IMR-90 (cell line): ENCODE data around the gene NTPCR. TPM values are rescaled to one million over a fixed set of nuclear protein-coding genes. Genes with fewer than 3 reads are reported as not detected.

ENCODE experiments used
- ATAC-seq: fragments of 200-7000 bp; cut with Tn5 transposase; 2 replicates; pipeline ENCODE4 v1.9.1; 2020; ENCODE audit warnings: low read depth, mild to moderate bottlenecking, moderate library complexity
- BruUV-seq: library from RNA; stranded (reverse); fragments of 400-500 nt; replicated peaks from 2 replicates; lab custom pipeline; 2021; lab: Mats Ljungman, UMichigan
- CTCF ChIA-PET: fragments of 300-600 bp; formaldehyde crosslinking; extraction: SDS; loops from one replicate; lab custom pipeline; 2021; ENCODE audit warnings: antibody characterized with exemption; lab: Yijun Ruan, JAX
- POLR2A ChIA-PET: fragments of 300-600 bp; sonication (Branson Sonifier 250); formaldehyde crosslinking; loops from one replicate; lab custom pipeline; 2022; ENCODE audit warnings: antibody characterized with exemption; ENCODE audit not compliant: unreplicated experiment; lab: Charles Lee
- DNase-seq: peaks from one replicate; pipeline ENCODE4 v3.0.0; 2013
- H2AFZ ChIP-seq: replicated peaks from 2 replicates; pipeline ENCODE3; 2013; ENCODE audit warnings: low read length, mild to moderate bottlenecking; ENCODE audit not compliant: poor library complexity
- H2AK5ac ChIP-seq: 2 replicates; pipeline ENCODE4 v1.6.1; 2013; ENCODE audit warnings: low read depth, low read length, inconsistent platforms
- H2AK9ac ChIP-seq: replicated peaks from 2 replicates; pipeline ENCODE3; 2013; ENCODE audit warnings: mild to moderate bottlenecking, low read depth, low read length, moderate library complexity; ENCODE audit not compliant: poor library complexity
- H2BK120ac ChIP-seq: 2 replicates; pipeline ENCODE4 v1.6.1; 2013; ENCODE audit warnings: low read depth, low read length, inconsistent platforms
- H2BK15ac ChIP-seq: 3 replicates; pipeline ENCODE4 v1.6.1; 2013; ENCODE audit warnings: low read depth, low read length, inconsistent platforms
- H2BK20ac ChIP-seq: 2 replicates; pipeline ENCODE4 v1.6.1; 2013; ENCODE audit warnings: low read depth, mild to moderate bottlenecking, inconsistent platforms, low read length, moderate library complexity
- H2BK5ac ChIP-seq: 2 replicates; pipeline ENCODE4 v1.6.1; 2013; ENCODE audit warnings: mild to moderate bottlenecking, low read depth, low read length, inconsistent platforms; ENCODE audit not compliant: poor library complexity, severe bottlenecking
- H3K14ac ChIP-seq: replicated peaks from 2 replicates; pipeline ENCODE4 v1.6.1; 2013; ENCODE audit warnings: low read depth, low read length, inconsistent platforms
- H3K18ac ChIP-seq: 2 replicates; pipeline ENCODE4 v1.6.1; 2013; ENCODE audit warnings: low read depth, low read length, control low read depth
- H3K23ac ChIP-seq: 2 replicates; pipeline ENCODE4 v1.6.1; 2013; ENCODE audit warnings: low read depth, low read length, inconsistent platforms
- H3K27ac ChIP-seq: 2 replicates; pipeline ENCODE4 v1.5.1; 2013; ENCODE audit warnings: mild to moderate bottlenecking, control low read depth, low read length; ENCODE audit not compliant: insufficient read depth
- H3K27me3 ChIP-seq: 2 replicates; pipeline ENCODE4 v1.6.1; 2013; ENCODE audit warnings: low read length; ENCODE audit not compliant: control insufficient read depth, insufficient read depth
- H3K36me3 ChIP-seq: 2 replicates; pipeline ENCODE4 v1.6.1; 2013; ENCODE audit warnings: low read length, mixed read lengths; ENCODE audit not compliant: control insufficient read depth, insufficient read depth
- H3K4ac ChIP-seq: 2 replicates; pipeline ENCODE4 v1.6.1; 2013; ENCODE audit warnings: low read depth, low read length, inconsistent platforms
- H3K4me1 ChIP-seq: 2 replicates; pipeline ENCODE4 v1.6.1; 2013; ENCODE audit warnings: low read length, mixed read lengths; ENCODE audit not compliant: control insufficient read depth, insufficient read depth
- H3K4me2 ChIP-seq: 2 replicates; pipeline ENCODE4 v1.6.1; 2013; ENCODE audit warnings: low read depth, mild to moderate bottlenecking, control low read depth, low read length, moderate library complexity
- H3K4me3 ChIP-seq: 2 replicates; pipeline ENCODE4 v1.5.1; 2013; ENCODE audit warnings: low read depth, mild to moderate bottlenecking, control low read depth, low read length, moderate library complexity; ENCODE audit not compliant: insufficient read depth
- H3K56ac ChIP-seq: 2 replicates; pipeline ENCODE4 v1.6.1; 2013; ENCODE audit warnings: low read length, inconsistent platforms; ENCODE audit not compliant: insufficient read depth; ENCODE audit errors: extremely low read depth
- H3K79me1 ChIP-seq, 2 experiments: 2 replicates each; pipeline ENCODE4 v1.6.1; 2013; ENCODE audit warnings: low read length in 2 of 2, inconsistent platforms in 1 of 2, low read depth in 1 of 2
- H3K9ac ChIP-seq: 2 replicates; pipeline ENCODE4 v1.6.1; 2013; ENCODE audit warnings: low read depth, low read length, control low read depth
- H3K9me1 ChIP-seq: 2 replicates; pipeline ENCODE4 v1.6.1; 2013; ENCODE audit warnings: low read length, inconsistent platforms; ENCODE audit not compliant: insufficient read depth
- H3K9me3 ChIP-seq: 2 replicates; pipeline ENCODE4 v1.6.1; 2013; ENCODE audit warnings: low read length; ENCODE audit not compliant: control insufficient read depth, insufficient read depth
- H4K20me1 ChIP-seq: 2 replicates; pipeline ENCODE4 v1.6.1; 2013; ENCODE audit warnings: low read length, inconsistent platforms; ENCODE audit not compliant: insufficient read depth
- H4K5ac ChIP-seq: 2 replicates; pipeline ENCODE4 v1.6.1; 2013; ENCODE audit warnings: mild to moderate bottlenecking, low read depth, low read length, control low read depth
- H4K8ac ChIP-seq, 2 experiments: 2 replicates each; pipeline ENCODE4 v1.6.1; 2013; ENCODE audit warnings: low read depth in 2 of 2, low read length in 2 of 2, control low read depth in 1 of 2, inconsistent platforms in 1 of 2
- H4K91ac ChIP-seq: 2 replicates; pipeline ENCODE4 v1.6.1; 2013; ENCODE audit warnings: low read depth, low read length, inconsistent platforms; ENCODE audit not compliant: insufficient read depth
- MAFK ChIP-seq: IDR thresholded peaks from 2 replicates; pipeline ENCODE4 v1.6.1; 2012; ENCODE audit warnings: low read depth, low read length, improper control_type of control experiment
- WGBS, 2 experiments: methylation state at CpG; one replicate each; pipeline versions ENCODE4 v1.1.5 to v1.1.7; 2013; ENCODE audit warnings: missing lambda C conversion rate in 2 of 2; ENCODE audit not compliant: insufficient read length in 1 of 2; ENCODE audit errors: extremely low coverage in 2 of 2; 5-methylcytosine and 5-hydroxymethylcytosine counted together
- dilution Hi-C: fragments of 300-500 bp; cut with HindIII; formaldehyde crosslinking; loops from one replicate; pipeline ENCODE4 v1.14.3; 2018; ENCODE audit warnings: low sequenced_read_pairs; ENCODE audit not compliant: unreplicated experiment
- in situ Hi-C: fragments of 300-500 bp; cut with MboI; formaldehyde crosslinking; loops from 3 replicates; pipeline ENCODE4 v1.14.3; 2019; ENCODE audit warnings: low sequenced_read_pairs, inconsistent platforms, mixed read lengths
- intact Hi-C: fragments of 100-400 bp; cut with micrococcal nuclease; formaldehyde crosslinking; loops from 2 replicates; pipeline ENCODE4 v1.10.0; 2022
- polyA plus RNA-seq, 3 experiments: library from polyadenylated mRNA; depleted of rRNA; stranded (reverse); fragments of >200 nt; gene quantifications; 2 replicates each; pipeline ENCODE4 v1.2.3, GENCODE V29; 2012; ENCODE audit warnings: low replicate concordance in 1 of 3
- total RNA-seq: library from RNA; depleted of rRNA; stranded (reverse); fragments of >200 nt; gene quantifications from 2 replicates; pipeline ENCODE4 v1.2.3, GENCODE V29; 2012
- TF ChIP-seq, protein P1 (sequence below): fragments of 150-350 bp; IDR thresholded peaks from 2 replicates; pipeline ENCODE4 v1.6.1; 2017; ENCODE audit warnings: mild to moderate bottlenecking, antibody characterized with exemption, low read length, low read depth

Gene NTPCR
- total and polyA plus RNA-seq, 2 of the 4 experiments (the other 2 are of a cell fraction), result 13.3 to 16.5 TPM

DNA sequence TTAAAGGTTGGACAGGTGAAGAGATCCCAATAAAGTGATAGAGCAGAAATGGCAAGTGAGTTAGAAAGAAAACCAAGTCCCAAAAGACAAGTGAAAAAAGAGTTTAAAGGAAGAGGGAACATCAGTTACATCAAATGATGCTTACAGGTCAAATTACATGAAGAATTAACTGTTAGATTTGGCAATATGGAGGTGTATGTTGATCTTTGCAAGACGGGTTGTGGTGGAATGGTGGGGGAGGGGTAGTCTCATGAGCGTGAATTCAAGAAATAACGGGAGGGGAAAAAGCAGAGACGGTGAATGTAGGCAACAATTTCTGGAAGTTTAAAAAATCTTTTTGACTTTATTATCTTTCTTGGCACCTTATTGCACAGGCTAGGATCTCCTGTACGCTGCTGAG is 76.6 kb downstream of the NTPCR start:
- H2BK15ac ChIP-seq, result no peak overlapping the region
- H3K9me1 ChIP-seq, result no peaks in the 10 kb centered on the region
- 0 out of 2 replicates have a peak, but pooled peaks cover 2% of the 10 kb centered on the region for H3K36me3 ChIP-seq
- no peak overlapping the region for H2BK20ac ChIP-seq
- POLR2A ChIA-PET, result no interaction called here
- ATAC-seq, result peak; percentile 27; the same call in 1 of the 2 replicates
- no peak overlapping the region for H2AK5ac ChIP-seq
- H2AFZ ChIP-seq, result no peak overlapping the region
- no peak overlapping the region for H2BK5ac ChIP-seq
- in situ Hi-C loops, result no loop called here
- H4K20me1 ChIP-seq, result no peaks in the 10 kb centered on the region
- no peaks in the 10 kb centered on the region for H3K9me3 ChIP-seq
- BruUV-seq, result no TSS peak
- no peak overlapping the region for H3K14ac ChIP-seq
- H3K79me1 ChIP-seq, result no peaks in the 10 kb centered on the region
- H3K4me1 ChIP-seq, result peaks cover 4% of the 10 kb centered on the region; the same call in 1 of the 2 replicates
- H2AK9ac ChIP-seq, result no peak overlapping the region
- H3K27me3 ChIP-seq, result no peaks in the 10 kb centered on the region
- no peak overlapping the region for H2BK120ac ChIP-seq
- H4K5ac ChIP-seq, result peak overlapping the region; percentile 68
- no peak overlapping the region for H3K56ac ChIP-seq
- no CpG with 5 or more reads among the region's 5 CpGs for whole genome bisulfite sequencing, 2 experiments
- H3K18ac ChIP-seq, result peak overlapping the region; percentile 67
- H3K23ac ChIP-seq, result no peak overlapping the region
- peak overlapping the region; percentile 69; the same call in 1 of the 2 replicates for H3K27ac ChIP-seq
- dilution Hi-C loops, result no loop called here
- CTCF ChIA-PET, result no interaction called here
- intact Hi-C loops, result no loop called here
- DNase-seq, result no peak
- no peak for TF ChIP-seq MAFK
- TF ChIP-seq, protein P1, sequence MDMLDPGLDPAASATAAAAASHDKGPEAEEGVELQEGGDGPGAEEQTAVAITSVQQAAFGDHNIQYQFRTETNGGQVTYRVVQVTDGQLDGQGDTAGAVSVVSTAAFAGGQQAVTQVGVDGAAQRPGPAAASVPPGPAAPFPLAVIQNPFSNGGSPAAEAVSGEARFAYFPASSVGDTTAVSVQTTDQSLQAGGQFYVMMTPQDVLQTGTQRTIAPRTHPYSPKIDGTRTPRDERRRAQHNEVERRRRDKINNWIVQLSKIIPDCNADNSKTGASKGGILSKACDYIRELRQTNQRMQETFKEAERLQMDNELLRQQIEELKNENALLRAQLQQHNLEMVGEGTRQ, result no peak
- H3K4me2 ChIP-seq, result peak overlapping the region; percentile 57
- H3K4ac ChIP-seq, result no peak overlapping the region; the same call in 1 of the 2 replicates
- H3K4me3 ChIP-seq, result no peak overlapping the region
- H4K91ac ChIP-seq, result no peak overlapping the region
- no peak overlapping the region for H3K9ac ChIP-seq
- H4K8ac ChIP-seq, result peak overlapping the region; percentile 13 to 16; a peak in 2 of 4 replicates
